SK-N-SH (cell line): Measurements from ENCODE around the gene OR6C65.

Experiments
- CTCF ChIP-seq: fragments of 200-600 bp; sonication (generic); IDR thresholded peaks from 2 replicates; pipeline ENCODE4 v1.6.1; 2017; ENCODE audit warnings: antibody characterized with exemption, mild to moderate bottlenecking, moderate library complexity
- EP300 ChIP-seq, 2 experiments: IDR thresholded peaks; 2 replicates each; pipeline versions ENCODE4 v1.4.0 to v1.6.1; 2012; ENCODE audit warnings: borderline replicate concordance in 1 of 2, low read depth in 1 of 2, low read length in 1 of 2
- EZH2phosphoT487 ChIP-seq: fragments of 200-600 bp; sonication (generic); IDR thresholded peaks from 2 replicates; pipeline ENCODE4 v1.6.1; 2017; ENCODE audit warnings: low read depth, mixed run types, mild to moderate bottlenecking, antibody characterized with exemption, moderate library complexity, borderline replicate concordance
- FOSL2 ChIP-seq: IDR thresholded peaks from 2 replicates; pipeline ENCODE4 v1.4.0; 2012; ENCODE audit warnings: low read depth, mild to moderate bottlenecking, moderate library complexity, borderline replicate concordance
- FOXM1 ChIP-seq: IDR thresholded peaks from 2 replicates; pipeline ENCODE4 v1.4.0; 2012; ENCODE audit warnings: low read depth, mild to moderate bottlenecking
- GATA2 ChIP-seq: sonication (generic); formaldehyde crosslinking; IDR thresholded peaks from 2 replicates; pipeline ENCODE4 v1.5.0; 2020; ENCODE audit warnings: mild to moderate bottlenecking, missing genetic modification reagents
- NRF1 ChIP-seq: IDR thresholded peaks from 2 replicates; pipeline ENCODE4 v1.6.1; 2012; ENCODE audit warnings: low read depth, mild to moderate bottlenecking, low read length
- POLR2AphosphoS5 ChIP-seq: IDR thresholded peaks from 2 replicates; pipeline ENCODE4 v1.6.1; 2012; ENCODE audit warnings: low read depth, low read length
- RAD21 ChIP-seq: IDR thresholded peaks from 2 replicates; pipeline ENCODE4 v1.6.1; 2012; ENCODE audit warnings: mild to moderate bottlenecking, low read length
- REST ChIP-seq: IDR thresholded peaks from 2 replicates; pipeline ENCODE4 v1.6.1; 2012; ENCODE audit warnings: mild to moderate bottlenecking, low read depth, low read length, moderate library complexity
- TAF1 ChIP-seq: IDR thresholded peaks from 2 replicates; pipeline ENCODE4 v1.6.1; 2012; ENCODE audit warnings: low read depth, mild to moderate bottlenecking, low read length, moderate library complexity, borderline replicate concordance

DNA sequence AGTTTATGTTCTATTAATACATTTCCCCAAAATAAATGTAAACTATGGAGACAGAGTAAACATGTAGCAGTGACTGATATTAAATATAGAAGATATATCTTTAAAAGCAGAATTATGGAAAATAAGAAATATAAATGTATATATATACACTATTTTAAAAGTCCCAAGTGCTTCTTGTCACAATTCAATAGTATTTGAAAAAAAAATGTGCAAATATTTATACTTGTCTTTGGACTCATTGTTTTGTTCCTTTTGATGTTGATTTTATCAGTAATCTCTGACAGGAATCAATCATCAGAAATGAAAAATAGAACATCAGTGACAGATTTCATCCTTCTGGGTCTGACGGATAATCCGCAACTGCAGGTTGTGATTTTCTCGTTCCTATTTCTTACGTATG is 25.6 kb downstream of the OR6C65 start, which contains the start of gene OR6C76:
- no peak for TF ChIP-seq CTCF
- TF ChIP-seq FOSL2: no peak
- TF ChIP-seq REST: no peak
- no peak for TF ChIP-seq POLR2AphosphoS5
- no peak for TF ChIP-seq EP300 (IDR thresholded peaks at IDR 0.05; ENCODE audit: borderline replicate concordance in 1 of 2, low read depth in 1 of 2, low read length in 1 of 2)
- no peak for TF ChIP-seq GATA2 (CRISPR knock-in tag)
- TF ChIP-seq RAD21: no peak
- no peak for TF ChIP-seq NRF1
- no peak for TF ChIP-seq FOXM1
- TF ChIP-seq TAF1: no peak
- no peak for TF ChIP-seq EZH2phosphoT487
